ENCODE results near the gene TBX18.

- TF ChIP-seq CTCF (conservative IDR thresholded peaks at IDR 0.05 in 1 of 2, IDR thresholded peaks at IDR 0.05 in 1 of 2; ENCODE audit: low read depth in 1 of 2, low read length in 2 of 2) (peak in 1 of 2 donors; percentile 12), EZH2 (IDR thresholded peaks at IDR 0.05; ENCODE audit: low read length, missing control alignments) (peak; percentile 66)
Measured at GRCh38 chr6:84764332-84765049, at the start of gene TBX18.

Data from fibroblast of lung (primary cell).